DND-41 (cell line): ENCODE results near the gene EPB41L4A.

Source experiments
- ATAC-seq: fragments of 200-7000 bp; cut with Tn5 transposase; 3 replicates; pipeline ENCODE4 v1.9.1; 2021; ENCODE audit warnings: low read depth; ENCODE audit not compliant: insufficient read depth
- DNase-seq: peaks from one replicate; pipeline ENCODE4 v3.0.0-alpha.2; 2020
- H2AFZ ChIP-seq: 2 replicates; pipeline ENCODE4 v1.6.0; 2012; ENCODE audit warnings: low read depth, low read length
- H3K27ac ChIP-seq: 2 replicates; pipeline ENCODE4 v1.5.1; 2012; ENCODE audit warnings: low read length, inconsistent platforms
- H3K27me3 ChIP-seq: fragments of 200-600 bp; sonication (generic); 2 replicates; pipeline ENCODE4 v1.6.0; 2012; ENCODE audit warnings: low read length, mild to moderate bottlenecking, inconsistent platforms; ENCODE audit not compliant: insufficient read depth, poor library complexity
- H3K36me3 ChIP-seq: 2 replicates; pipeline ENCODE4 v1.5.1; 2012; ENCODE audit warnings: low read length, inconsistent platforms; ENCODE audit not compliant: insufficient read depth
- H3K4me1 ChIP-seq: 2 replicates; pipeline ENCODE4 v1.5.1; 2012; ENCODE audit warnings: mild to moderate bottlenecking, low read length; ENCODE audit not compliant: insufficient read depth
- H3K4me2 ChIP-seq: 2 replicates; pipeline ENCODE4 v1.6.0; 2012; ENCODE audit warnings: mild to moderate bottlenecking, moderate library complexity, low read length, inconsistent platforms; ENCODE audit not compliant: insufficient read depth
- H3K4me3 ChIP-seq, 2 experiments: fragments of 200-600 bp in 1 of 2; shearing (Covaris generic) in 1 of 2; 2 replicates each; pipeline ENCODE4 v1.5.1; 2012 to 2016; ENCODE audit warnings: inconsistent platforms in 2 of 2, low read length in 2 of 2, mild to moderate bottlenecking in 2 of 2, low read depth in 1 of 2, moderate library complexity in 1 of 2
- H3K79me2 ChIP-seq: 2 replicates; pipeline ENCODE4 v1.6.0; 2012; ENCODE audit warnings: low read length, inconsistent platforms; ENCODE audit not compliant: insufficient read depth
- H3K9ac ChIP-seq: 2 replicates; pipeline ENCODE4 v1.6.0; 2012; ENCODE audit warnings: low read depth, mild to moderate bottlenecking, inconsistent platforms, low read length, moderate library complexity
- H3K9me3 ChIP-seq: 2 replicates; pipeline ENCODE4 v1.5.1; 2012; ENCODE audit warnings: low read length, moderate library complexity, mild to moderate bottlenecking, inconsistent platforms; ENCODE audit not compliant: insufficient read depth, severe bottlenecking
- H4K20me1 ChIP-seq: 2 replicates; pipeline ENCODE4 v1.6.0; 2012; ENCODE audit warnings: low read length; ENCODE audit not compliant: insufficient read depth
- CTCF ChIP-seq: IDR thresholded peaks from 2 replicates; pipeline ENCODE4 v1.5.1; 2012; ENCODE audit warnings: borderline replicate concordance, low read length, moderate library complexity, mild to moderate bottlenecking; ENCODE audit not compliant: poor library complexity, severe bottlenecking; ENCODE audit errors: extremely low read depth
- EZH2 ChIP-seq: IDR thresholded peaks from 3 replicates; pipeline ENCODE4 v1.6.1; 2012; ENCODE audit warnings: borderline replicate concordance, low read depth, mild to moderate bottlenecking, moderate library complexity, low read length, inconsistent platforms; ENCODE audit not compliant: severe bottlenecking

The EPB41L4A gene

GRCh38 chr5:112385969-112386368 is 33.1 kb downstream of the EPB41L4A start:
- H3K9me3 ChIP-seq: no peaks in the 10 kb centered on the region
- H3K79me2 ChIP-seq: no peaks in the 10 kb centered on the region
- TF ChIP-seq EZH2: no peak
- no peak for TF ChIP-seq CTCF
- no peak overlapping the region for H3K4me3 ChIP-seq
- no peaks in the 10 kb centered on the region for H4K20me1 ChIP-seq
- H3K27ac ChIP-seq: no peak overlapping the region
- no peak overlapping the region for H2AFZ ChIP-seq
- no peaks in the 10 kb centered on the region for H3K4me1 ChIP-seq
- H3K4me2 ChIP-seq: no peak overlapping the region
- DNase-seq (no peak), ATAC-seq (no peak)
- no peaks in the 10 kb centered on the region for H3K36me3 ChIP-seq
- H3K9ac ChIP-seq: no peak overlapping the region
- H3K27me3 ChIP-seq: no peaks in the 10 kb centered on the region

DNA sequence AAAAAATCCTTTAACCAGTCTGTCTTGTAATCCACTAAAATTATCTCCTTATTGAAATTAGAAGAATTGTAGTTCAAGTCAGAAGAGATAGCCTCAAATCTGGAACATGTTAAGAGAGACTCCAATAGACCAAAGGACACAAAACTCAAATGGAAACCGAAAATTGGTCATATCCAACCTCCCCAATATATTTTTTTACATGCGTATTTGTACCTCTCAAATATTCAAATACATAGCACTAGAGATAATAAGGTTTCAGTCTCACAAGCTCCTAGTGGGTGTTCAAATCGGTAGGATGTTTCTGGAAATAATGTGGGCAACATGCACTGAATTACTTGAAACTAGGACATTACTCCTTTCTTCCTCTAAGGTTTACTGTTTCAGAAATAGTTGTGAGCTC is 33.5 kb downstream of the EPB41L4A start:
- Histone ChIP-seq H3K4me2 (no peak overlapping the region), H3K27me3 (no peaks in the 10 kb centered on the region), H3K9me3 (no peaks in the 10 kb centered on the region), H3K4me1 (no peaks in the 10 kb centered on the region), H2AFZ (no peak overlapping the region), H3K79me2 (no peaks in the 10 kb centered on the region), H3K9ac (no peak overlapping the region), H3K36me3 (no peaks in the 10 kb centered on the region), H4K20me1 (no peaks in the 10 kb centered on the region), H3K27ac (no peak overlapping the region), H3K4me3 (no peak overlapping the region)
- no peak for TF ChIP-seq CTCF
- TF ChIP-seq EZH2: no peak
- ATAC-seq (no peak), DNase-seq (no peak)

DNA sequence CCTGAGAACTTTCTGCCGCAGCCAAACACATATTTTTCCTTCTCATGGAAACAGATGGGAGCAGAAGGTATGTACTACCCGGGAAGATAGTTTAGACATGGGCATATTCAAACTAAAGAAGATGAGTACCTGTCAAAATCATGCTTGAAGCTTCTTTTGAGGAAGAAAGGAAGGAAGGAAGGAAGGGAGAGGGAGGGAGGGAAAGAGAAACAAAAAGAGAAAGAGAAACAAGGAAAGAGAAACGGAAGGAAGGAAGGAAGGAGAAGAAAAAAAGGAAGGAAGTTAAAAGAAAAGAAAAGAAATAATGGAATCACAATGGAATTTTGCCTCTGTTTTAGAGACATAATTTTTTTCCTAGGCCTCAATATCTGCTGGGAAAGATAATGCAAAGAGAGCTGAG is 34.6 kb downstream of the EPB41L4A start:
- TF ChIP-seq CTCF: no peak
- TF ChIP-seq EZH2: no peak
- no peak overlapping the region for H3K9ac ChIP-seq
- H4K20me1 ChIP-seq: no peaks in the 10 kb centered on the region
- H3K27ac ChIP-seq: no peak overlapping the region
- H3K4me1 ChIP-seq: no peaks in the 10 kb centered on the region
- ATAC-seq: no peak
- no peak overlapping the region for H3K4me2 ChIP-seq
- H3K9me3 ChIP-seq: no peaks in the 10 kb centered on the region
- H3K36me3 ChIP-seq: no peaks in the 10 kb centered on the region
- H2AFZ ChIP-seq: no peak overlapping the region
- peaks cover 5% of the 10 kb centered on the region for H3K27me3 ChIP-seq
- H3K4me3 ChIP-seq: no peak overlapping the region
- DNase-seq: no peak
- no peaks in the 10 kb centered on the region for H3K79me2 ChIP-seq

- no peaks in the 10 kb centered on the region for H3K4me1 ChIP-seq
Measured at GRCh38 chr5:112382886-112383285, 36.2 kb downstream of the EPB41L4A start.

More at GRCh38 chr5:112382886-112383285, 36.2 kb downstream of the EPB41L4A start:
- Histone ChIP-seq H3K4me3 (no peak overlapping the region), H3K79me2 (no peaks in the 10 kb centered on the region), H3K36me3 (no peaks in the 10 kb centered on the region), H3K4me2 (no peak overlapping the region), H3K27ac (no peak overlapping the region), H3K27me3 (peaks cover 6% of the 10 kb centered on the region), H2AFZ (no peak overlapping the region), H4K20me1 (no peaks in the 10 kb centered on the region), H3K9ac (no peak overlapping the region), H3K9me3 (no peaks in the 10 kb centered on the region)
- TF ChIP-seq EZH2 (no peak), CTCF (no peak)
- DNase-seq (no peak), ATAC-seq (no peak)
